HK-2 (cell line): ENCODE measurements around the gene ARPC5.
A peak's percentile ranks its signal among the peaks of the same experiment; 100 is the strongest.
"Not testable (repeated sequence)": the region's sequence is repeated elsewhere in the genome, so short reads cannot be mapped to it uniquely, and the experiment has no call there.

Source experiments
- DNase-seq: peaks from one replicate; pipeline ENCODE4 v3.0.0-alpha.2; 2018; ENCODE audit not compliant: unreplicated experiment

The ARPC5 gene

DNA sequence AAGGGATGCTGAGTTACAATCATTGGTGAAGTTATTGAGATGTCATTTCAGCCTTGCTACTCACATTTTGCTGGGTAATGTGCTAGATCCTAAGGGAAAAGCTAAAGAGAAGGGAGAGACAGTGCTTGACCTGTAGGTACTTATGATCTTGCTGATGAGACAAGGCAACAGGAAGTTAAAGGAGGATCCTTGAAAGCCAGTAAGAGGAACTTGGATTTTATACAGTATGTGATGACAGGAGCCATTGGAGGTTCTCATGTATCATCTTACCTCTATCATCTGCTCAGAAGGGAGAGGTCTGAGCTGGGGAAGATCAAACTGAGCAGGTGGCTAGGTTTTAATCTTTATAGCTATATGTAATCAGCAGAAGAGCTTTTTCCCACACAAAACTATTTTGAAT lies 11.2 kb upstream of the ARPC5 start:
- no peak for DNase-seq

DNA sequence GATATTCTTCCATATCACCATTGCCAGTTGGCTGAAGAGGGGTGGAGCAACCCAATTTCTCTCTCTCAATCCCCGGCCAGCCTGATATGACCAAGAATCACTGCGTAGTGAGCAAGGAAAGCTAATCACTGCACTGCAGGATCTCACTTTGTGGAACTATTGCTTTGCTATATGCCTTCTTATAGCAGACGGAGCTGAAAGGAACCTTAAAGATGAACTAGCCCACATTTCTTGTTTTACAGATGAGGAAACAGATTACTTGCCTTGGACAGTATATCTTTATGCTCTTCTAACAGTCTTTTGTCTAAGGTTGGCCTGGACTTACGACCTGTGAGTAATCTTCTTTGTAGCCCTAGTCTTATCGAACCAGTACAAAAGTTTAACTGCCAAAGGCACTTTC lies 9.9 kb upstream of the ARPC5 start:
- no peak for DNase-seq

DNA sequence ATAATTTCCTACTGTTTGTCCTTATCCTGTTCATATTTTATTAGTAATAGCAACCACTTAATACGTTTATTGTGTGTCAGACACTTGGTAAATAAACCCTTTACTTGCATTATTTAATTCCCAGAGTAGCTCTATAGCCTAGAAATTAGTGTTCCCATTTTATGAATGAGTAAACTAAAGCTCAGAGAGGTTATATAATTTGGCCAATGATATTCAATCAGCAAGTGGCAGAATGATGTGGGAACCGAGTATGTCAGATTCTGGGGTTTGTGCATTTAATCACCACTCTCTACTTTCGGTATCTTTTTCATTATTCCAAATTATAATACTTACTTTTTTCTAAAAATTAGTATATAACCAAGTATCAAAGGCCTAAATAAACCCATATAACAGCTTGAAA lies 6.6 kb upstream of the ARPC5 start:
- no peak for DNase-seq

DNA sequence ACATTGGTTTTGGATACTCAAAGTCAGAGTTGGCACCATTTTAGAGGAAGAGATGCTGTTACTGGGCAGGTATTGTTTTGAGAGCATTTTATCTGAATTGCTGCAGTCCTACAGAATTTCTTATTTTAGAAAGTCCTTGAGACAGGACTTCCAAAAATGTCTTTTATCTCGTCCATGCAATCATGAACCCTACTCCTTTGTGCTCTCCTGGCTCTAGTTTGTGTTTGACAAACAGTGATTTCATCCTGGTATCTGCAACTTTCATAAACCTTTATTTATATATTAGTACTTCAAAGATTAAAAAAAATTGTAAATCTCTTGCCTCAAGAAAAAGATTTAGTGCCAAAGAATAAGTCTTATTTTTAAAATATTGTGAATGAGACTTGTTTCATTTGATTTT lies 4.6 kb upstream of the ARPC5 start:
- DNase-seq = no peak

DNA sequence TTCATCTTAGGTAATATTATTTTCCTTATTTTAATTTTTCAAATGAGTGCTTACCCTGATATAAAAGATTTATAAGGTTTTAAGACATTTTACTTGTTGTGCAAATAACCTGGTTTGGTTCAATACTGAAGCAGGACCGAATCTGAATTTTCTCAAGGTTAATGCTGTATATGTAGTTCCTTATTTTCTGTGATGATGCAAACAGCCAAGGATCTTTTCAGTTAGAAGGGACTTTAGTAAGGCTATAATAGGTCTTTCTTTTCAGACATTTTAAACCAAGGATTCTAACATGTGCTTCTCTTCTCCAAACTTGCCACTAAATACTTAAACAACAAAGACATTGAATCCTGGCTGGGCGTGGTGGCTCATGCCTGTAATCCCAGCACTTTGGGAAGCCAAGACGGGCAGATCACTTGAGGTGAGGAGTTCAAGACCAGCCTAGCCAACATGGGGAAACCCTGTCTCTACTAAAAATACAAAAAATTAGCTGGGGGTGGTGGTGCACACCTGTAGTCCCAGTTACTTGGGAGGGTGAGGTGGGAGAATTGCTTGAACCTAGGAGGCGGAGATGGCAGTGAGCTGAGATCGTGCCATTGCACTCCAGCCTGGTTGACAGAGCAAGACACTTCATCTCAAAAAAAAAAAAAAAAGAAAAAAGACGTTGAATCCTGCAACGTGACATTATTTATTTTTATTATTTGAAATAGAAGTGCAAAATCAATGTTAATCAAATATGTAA lies 3.2 kb upstream of the ARPC5 start:
- no peak for DNase-seq

DNA sequence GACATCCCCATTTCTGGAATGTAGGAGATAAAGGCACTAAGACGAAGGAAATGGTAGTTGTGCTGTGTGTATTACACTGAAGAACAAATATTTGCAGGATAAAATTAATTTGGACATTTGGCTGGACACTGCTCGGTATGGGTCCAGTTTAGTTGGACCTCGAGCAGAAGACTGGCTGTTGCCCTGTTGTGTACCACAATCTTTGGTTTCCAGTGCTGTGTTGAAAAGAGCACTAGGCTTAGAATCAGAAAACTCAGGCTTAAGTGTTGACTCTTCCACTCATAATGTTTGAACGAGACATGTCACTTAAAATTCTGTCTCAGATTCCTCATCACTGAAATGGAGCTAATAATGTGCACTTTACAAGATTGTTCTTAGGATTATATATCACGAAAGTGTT lies 1.2 kb upstream of the ARPC5 start:
- no peak for DNase-seq

DNA sequence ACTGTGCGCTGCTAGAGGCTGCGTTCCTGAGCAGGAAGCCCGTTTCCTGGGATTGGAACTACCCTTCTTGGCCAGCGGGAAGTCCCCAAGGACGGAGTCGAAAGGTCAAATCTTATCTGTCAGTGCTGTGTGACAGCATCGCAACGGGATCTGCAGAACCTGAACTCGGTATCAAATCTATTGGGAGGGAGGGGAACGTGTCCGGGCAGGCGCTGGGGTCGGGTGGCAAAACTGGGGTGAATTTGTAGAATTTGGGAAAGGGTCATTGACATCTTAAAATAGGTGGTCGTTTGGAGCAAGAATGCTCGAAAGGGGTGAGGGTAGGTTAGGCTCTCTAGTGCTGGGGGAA lies 725 bp upstream of the ARPC5 start:
- no peak for DNase-seq

DNA sequence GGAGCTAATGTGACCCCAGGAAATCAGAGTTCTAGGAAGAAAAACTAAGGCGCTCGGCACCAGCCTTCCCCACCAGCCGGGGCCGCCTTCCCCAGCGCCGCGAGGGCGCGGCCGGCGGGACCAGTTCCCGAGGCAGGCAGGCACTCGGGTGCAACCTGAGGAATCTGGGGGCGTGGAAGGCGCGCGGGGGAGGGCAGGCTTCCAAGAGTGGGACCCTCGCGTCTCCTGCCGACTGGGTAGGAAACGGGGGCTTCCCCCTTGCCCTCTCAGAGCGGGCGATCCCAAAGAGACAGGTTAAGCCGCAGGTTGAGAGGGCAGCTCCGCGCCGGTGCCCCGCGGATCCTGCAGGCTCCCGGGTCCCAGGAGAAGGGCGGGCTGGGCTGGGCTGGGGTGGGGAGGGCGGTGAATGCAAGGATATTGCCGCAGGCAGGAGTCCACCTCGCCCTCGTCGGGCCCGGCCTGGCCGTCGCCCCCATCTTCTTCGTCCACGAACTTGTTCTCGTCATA lies 431 bp downstream of the ARPC5 start:
- DNase-seq = peak; percentile 62

DNA sequence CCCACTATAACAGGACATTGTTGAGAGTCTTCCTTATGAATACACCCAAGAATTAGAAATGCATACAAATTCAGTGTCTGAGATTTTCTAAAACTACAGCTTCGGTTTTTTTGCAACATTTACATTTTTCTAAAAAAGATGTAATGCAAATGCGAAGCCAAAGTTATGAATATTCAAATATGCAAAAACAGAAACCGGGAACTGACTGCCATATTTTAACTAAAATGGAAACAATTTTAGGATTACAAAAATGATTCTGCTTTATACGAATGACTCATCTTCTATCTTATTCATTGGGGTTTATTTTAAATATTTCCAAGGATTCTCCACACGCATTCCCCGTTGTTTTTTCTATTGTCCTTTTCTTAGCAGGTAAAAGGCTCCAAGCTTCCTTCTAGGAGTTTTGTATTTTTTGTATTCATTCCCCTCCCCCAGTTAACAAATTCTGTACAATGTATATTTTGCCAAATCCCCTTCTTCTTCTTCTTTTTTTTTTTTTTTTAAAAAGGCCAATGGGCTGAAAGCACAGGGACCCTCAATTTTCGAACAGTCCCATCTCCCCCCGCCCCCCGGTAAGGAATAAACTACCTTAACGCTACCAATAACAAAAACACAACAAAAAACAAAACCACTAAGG lies 1.0 kb downstream of the ARPC5 start:
- DNase-seq = no peak

DNA sequence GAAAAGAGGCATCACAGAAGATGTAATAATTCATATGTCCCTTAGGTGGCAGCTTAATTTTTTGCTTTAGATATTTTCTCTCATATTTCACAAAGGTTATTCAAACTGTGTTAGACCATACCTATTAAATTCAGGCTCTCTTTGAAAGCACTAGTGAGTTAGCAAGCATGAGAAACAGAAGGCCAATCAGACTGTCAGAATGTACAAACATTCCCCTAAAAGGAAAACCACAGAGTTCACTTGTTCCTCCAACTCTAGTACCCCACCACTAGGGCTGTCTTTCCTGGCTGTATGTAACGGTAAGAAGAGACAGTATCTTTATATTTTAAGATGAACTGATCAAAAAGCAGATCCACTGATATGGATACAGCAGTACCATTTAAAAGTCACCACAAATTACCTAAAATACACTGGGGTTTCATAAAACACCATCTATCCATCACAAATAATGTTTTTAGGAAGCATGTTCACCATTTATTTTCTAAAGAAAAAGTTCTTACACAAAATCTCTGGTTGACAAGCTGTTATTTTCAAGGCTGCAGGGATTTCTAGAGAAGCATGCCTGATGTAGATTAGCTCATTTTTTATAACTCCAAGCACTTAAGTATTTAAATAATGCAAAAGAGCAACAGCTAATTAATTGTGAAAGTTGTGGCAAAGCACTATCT lies 1.8 kb downstream of the ARPC5 start:
- no peak for DNase-seq

DNA sequence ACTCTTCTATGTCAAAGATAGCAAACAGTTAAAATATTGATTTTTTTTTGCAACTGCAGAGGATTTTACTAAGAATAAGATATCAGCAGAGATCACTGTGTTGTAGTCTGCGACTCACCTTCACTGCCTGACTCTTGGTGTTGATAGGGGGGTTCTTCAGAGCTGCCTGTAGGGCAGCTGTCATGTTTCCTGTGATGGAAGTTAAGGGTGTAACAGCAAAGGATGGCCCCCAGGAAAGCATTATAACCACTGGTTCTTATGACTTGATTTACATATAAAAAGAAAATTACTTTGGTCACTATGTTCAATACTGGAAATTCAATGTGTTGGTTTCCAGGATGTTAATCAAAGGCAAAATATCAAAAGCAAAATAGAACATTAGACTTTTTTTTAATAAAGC lies 2.6 kb downstream of the ARPC5 start:
- no peak for DNase-seq

DNA sequence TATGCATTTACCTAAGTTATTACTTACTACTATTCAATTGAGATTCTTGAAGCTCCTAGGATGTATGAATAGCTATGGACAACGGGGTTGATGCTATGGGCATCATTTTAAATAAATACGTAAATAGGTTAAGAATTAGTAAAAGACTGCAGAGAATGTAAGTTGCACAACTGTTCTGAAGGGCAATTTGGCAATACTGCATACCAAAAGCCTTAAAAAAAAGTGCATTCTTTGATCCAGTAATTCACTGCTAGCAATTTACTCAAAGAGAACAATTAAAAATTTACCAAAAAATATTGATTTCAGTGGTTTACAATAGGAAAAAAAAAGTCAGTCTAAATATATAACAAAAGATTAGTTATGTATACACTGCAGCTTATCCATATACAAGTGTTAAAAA lies 3.5 kb downstream of the ARPC5 start:
- no peak for DNase-seq

DNA sequence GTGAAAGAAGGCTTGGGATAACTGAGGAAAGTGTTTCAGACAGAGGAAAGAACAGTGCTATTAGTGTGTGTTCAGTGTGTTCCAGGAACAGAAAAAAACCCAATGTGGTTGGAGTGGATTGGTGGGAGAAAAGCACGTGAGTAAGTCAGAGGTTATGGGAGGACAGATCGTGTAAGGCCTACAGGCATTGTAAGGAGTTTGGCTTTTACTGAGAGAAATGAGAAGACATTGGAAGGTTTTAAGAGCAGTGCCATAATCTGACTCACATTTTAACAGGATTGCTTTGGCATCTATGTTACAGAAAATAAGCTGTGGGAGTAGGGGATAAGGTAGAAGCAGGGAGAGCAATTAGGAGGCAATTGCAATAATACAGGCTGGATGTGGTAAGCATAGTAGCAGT lies 4.8 kb downstream of the ARPC5 start:
- no peak for DNase-seq

DNA sequence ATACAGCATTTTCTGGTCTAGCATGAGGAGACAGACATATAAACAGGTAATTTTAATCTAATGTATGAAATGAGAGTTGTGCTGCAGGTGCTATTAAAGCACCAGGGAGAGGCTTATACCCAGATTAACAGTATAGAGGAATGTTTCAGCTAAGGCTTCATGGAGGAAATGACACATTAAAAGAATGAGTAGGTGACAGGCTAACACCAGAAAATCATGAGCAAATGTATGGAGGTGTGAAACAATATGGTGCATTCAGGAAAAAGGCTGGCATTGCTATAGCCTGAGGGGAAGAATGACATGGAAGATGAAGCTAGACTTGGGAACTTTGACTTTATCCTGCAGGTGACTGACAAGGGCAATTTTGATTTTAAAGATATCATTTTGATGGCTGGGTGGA lies 7.0 kb downstream of the ARPC5 start:
- DNase-seq = no peak

DNA sequence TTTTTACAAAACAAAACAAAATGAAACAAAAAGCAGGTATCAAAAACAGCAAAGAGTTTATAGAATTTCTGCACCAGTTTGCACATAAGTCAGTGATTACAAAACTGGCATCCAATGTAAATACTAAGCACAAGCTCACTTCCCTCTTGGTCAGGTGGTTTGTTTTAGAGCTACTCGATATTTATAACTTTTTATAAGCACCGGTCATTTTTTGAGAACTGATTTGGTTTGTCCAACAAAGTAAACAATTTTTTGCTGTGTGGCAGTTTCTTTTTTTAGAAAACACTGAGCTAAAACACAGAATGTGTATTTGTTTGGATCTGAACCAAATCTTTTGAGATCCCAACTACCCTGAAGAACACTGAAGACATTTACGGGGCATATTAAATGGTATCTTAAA lies 9.3 kb downstream of the ARPC5 start:
- DNase-seq = not testable (repeated sequence)

DNA sequence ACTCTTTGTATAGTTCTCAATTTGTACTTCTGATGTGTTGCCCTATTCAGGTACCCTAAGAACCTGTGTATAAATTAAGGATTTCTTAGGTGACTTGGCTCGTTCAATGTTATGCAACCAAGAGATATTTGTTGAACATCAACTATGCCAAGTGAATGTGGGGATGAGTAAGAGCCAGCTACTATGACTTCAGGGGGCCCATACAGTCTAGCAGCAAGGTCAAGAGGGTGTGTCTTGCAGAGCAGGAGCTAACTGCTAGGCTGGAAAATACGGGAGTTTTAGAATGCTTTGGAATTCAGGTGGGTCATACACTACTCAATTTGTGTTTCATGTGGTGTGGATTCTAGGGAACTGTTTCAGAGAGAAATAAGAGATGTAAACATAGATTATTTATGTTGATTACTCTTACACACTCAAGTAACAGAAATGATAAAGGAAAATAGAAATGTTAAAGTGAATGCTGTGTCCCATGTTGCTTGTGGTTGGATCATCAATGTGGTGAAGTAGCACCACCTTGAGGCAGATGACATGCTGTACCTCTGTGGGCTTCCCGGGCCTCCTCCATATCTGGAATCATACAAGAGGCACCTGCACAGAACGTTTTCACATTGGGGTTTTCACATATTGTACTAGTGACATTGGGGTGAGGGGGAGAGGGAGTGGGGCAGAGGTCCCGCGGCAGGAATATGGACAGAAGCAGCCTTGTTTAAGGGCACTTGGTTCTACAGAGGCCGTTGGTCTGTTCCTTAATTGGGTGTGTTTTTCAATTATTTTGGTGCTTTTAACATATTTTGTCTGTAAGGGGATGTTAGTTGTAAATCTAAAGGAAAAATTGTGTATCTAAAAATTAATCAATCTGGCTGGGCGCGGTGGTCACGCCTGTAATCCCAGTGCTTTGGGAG lies 12.4 kb downstream of the ARPC5 start:
- peak; percentile 59 for DNase-seq

DNA sequence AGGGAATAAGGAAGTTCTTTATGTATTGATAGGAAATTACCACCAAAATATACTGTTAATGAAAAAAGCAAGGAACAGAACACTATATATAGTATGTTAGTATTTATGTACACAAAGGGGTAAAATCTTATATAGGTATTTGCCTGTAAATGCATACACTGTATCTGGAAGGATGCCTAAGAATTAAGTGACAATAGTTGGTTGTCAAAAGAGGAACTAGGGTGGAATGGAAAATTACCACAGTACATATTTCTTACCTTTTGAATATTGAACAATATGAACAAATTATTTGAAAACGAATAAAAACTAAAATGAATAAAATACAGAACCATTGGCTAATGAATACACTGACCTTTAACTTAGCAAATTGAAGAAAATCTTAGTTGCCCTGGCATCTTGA lies 13.6 kb downstream of the ARPC5 start:
- no peak for DNase-seq

DNA sequence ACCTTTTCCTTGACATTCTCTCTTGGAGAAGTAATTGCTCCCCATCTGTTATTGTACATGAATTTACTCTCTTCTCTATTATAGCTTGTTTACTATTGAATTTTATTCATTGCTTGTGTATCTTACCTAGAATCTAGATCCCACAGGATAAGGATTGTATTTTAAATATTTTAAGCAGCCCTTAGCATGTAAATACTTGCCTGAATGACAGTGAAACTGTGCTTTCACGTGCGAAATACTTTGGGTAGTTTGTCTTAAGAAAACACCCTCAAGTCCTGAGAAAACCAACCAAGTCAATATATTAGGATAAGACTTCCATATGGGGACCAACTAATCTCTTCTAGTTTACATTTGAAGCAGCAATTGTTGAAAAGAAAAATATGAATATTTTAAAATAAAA lies 15.3 kb downstream of the ARPC5 start:
- no peak for DNase-seq

DNA sequence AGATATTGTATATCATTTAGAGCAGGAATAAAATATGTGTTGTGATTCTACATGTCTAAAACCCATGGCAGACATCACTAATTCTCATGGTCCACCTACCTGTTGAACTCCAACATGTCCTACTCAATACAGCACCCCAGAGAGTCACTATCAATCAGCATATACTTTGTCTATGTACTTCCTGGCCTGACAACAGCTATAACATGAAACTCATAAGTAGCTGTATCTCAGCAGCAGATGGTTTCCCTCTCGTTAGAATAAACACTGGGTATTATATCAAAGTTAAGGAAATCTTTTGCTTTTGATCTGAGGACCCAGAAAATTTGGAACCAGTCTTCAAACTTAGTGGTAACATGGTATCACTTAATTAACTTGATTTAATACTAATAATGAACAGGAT lies 15.8 kb downstream of the ARPC5 start:
- no peak for DNase-seq

DNA sequence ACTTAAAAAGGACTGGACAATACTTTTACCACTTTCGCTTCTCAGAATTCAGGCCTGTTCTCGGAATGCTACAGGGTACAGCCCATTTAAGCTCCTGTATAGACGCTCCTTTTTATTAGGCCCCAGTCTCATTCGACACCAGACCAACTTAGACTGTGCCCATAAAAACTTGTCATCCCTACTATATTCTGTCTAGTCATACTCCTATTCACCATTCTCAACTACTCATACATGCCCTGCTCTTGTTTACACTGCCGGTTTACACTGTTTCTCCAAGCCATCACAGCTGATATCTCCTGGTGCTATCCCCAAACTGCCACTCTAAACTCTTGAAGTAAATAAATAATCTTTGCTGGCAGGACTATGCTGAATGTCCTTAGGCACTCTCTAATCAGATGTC lies 17.4 kb downstream of the ARPC5 start:
- not testable (repeated sequence) for DNase-seq

DNA sequence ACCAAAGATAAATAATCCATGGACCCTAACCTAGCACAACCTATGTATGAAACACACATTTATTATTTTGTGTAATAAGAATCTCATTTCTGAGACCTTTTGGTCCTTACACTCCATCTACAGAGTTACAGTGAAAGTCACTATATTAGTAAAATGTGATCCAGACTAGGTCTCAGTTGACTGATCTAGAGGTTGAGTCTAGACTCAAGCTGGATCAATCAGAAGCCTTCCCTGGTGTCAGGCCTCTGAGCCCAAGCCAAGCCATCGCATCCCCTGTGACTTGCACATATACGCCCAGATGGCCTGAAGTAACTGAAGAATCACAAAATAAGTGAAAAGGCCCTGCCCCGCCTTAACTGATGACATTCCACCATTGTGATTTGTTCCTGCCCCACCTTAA lies 22.6 kb downstream of the ARPC5 start:
- not testable (repeated sequence) for DNase-seq

DNA sequence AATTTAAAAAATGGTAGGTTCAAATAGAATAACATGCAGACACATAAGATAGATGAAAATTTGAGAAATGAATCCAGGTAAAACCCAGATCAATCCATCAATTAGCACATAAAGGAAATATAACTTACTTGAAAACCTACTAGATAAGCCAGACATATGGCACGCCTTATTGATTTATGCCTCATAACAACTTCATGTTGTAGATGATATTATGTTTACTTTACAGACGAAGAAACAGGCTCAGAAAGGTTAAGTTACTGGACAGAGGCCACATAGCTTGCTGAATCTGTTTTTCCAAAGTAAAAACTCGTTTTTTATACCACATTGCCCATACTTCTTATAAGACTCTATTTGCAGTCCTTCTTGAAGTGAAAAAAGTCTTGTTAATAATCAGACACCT lies 23.2 kb downstream of the ARPC5 start:
- DNase-seq = no peak
